HEK293 (cell line): ENCODE measurements around the gene ITGB1BP1.
A peak's percentile ranks its signal among the peaks of the same experiment; 100 is the strongest.

Source experiments
- CTCF ChIA-PET: fragments of 350-600 bp; formaldehyde crosslinking; extraction: SDS; loops from one replicate; lab custom pipeline; 2021; ENCODE audit warnings: antibody characterized with exemption; lab: Yijun Ruan, JAX
- POLR2A ChIA-PET: fragments of 300-600 bp; formaldehyde crosslinking; extraction: SDS; loops from one replicate; lab custom pipeline; 2020; ENCODE audit warnings: antibody characterized with exemption, inconsistent platforms; lab: Yijun Ruan, JAX
- H3K27ac ChIP-seq: fragments of 200-500 bp; sonication (Bioruptor generic); 2 replicates; pipeline ENCODE4 v1.5.1; 2014; ENCODE audit warnings: low read depth, low read length, control low read depth, inconsistent platforms; ENCODE audit errors: extremely low read depth
- H3K36me3 ChIP-seq, 2 experiments: fragments of 200-500 bp in 1 of 2; sonication (Bioruptor generic) in 1 of 2; 1 replicate in 1 of 2; 2 replicates in 1 of 2; pipeline ENCODE4 v1.5.1; 2014 to 2017; ENCODE audit warnings: inconsistent platforms in 2 of 2, low read length in 2 of 2; ENCODE audit not compliant: control insufficient read depth in 2 of 2, insufficient read depth in 1 of 2
- H3K4me1 ChIP-seq: fragments of 200-500 bp; sonication (Bioruptor generic); 2 replicates; pipeline ENCODE4 v1.5.1; 2014; ENCODE audit warnings: mild to moderate bottlenecking, low read length, inconsistent platforms; ENCODE audit not compliant: control insufficient read depth, insufficient read depth
- H3K4me3 ChIP-seq: 2 replicates; pipeline ENCODE4 v1.5.1; 2011; ENCODE audit warnings: low read depth, mild to moderate bottlenecking, control low read depth, low read length, moderate library complexity
- H3K9me3 ChIP-seq: fragments of 200-500 bp; sonication (Bioruptor generic); 2 replicates; pipeline ENCODE4 v1.5.1; 2014; ENCODE audit warnings: low read depth, low read length, inconsistent platforms; ENCODE audit not compliant: control insufficient read depth, insufficient read depth
- ZBTB1 ChIP-seq: fragments of 450-650 bp; formaldehyde crosslinking; IDR thresholded peaks from 2 replicates; pipeline ENCODE4 v1.5.1; 2016; ENCODE audit warnings: missing biosample characterization, missing genetic modification characterization
- ZNF138 ChIP-seq: fragments of 450-650 bp; formaldehyde crosslinking; IDR thresholded peaks from 2 replicates; pipeline ENCODE4 v1.5.1; 2016; ENCODE audit warnings: missing biosample characterization, missing genetic modification characterization, borderline replicate concordance
- ZNF335 ChIP-seq: fragments of 450-650 bp; formaldehyde crosslinking; conservative IDR thresholded peaks from 2 replicates; pipeline ENCODE4 v1.5.1; 2016; ENCODE audit warnings: missing biosample characterization, missing genetic modification characterization
- ZNF350 ChIP-seq: fragments of 450-650 bp; formaldehyde crosslinking; IDR thresholded peaks from 2 replicates; pipeline ENCODE4 v1.5.0; 2017; ENCODE audit warnings: missing biosample characterization, mild to moderate bottlenecking, missing genetic modification characterization
- ZNF660 ChIP-seq: fragments of 450-650 bp; IDR thresholded peaks from 2 replicates; pipeline ENCODE4 v1.5.1; 2018; ENCODE audit warnings: missing biosample characterization, mild to moderate bottlenecking, missing genetic modification characterization
- ZNF664 ChIP-seq: fragments of 450-650 bp; formaldehyde crosslinking; IDR thresholded peaks from 2 replicates; pipeline ENCODE4 v1.5.1; 2016; ENCODE audit warnings: missing biosample characterization, missing genetic modification characterization
- TF ChIP-seq, protein P1 (sequence below): fragments of 450-650 bp; formaldehyde crosslinking; IDR thresholded peaks from 2 replicates; pipeline ENCODE4 v1.5.1; 2016; ENCODE audit warnings: missing biosample characterization, missing genetic modification characterization
- TF ChIP-seq, protein P2 (sequence below): fragments of 450-650 bp; formaldehyde crosslinking; conservative IDR thresholded peaks from 2 replicates; pipeline ENCODE4 v1.5.1; 2016; ENCODE audit warnings: low read depth, missing biosample characterization, missing genetic modification characterization
- TF ChIP-seq, protein P3 (sequence below): fragments of 450-650 bp; formaldehyde crosslinking; IDR thresholded peaks from 2 replicates; pipeline ENCODE4 v1.5.1; 2016; ENCODE audit warnings: missing biosample characterization, missing genetic modification characterization
- TF ChIP-seq, protein P4 (sequence below): fragments of 450-650 bp; formaldehyde crosslinking; IDR thresholded peaks from 2 replicates; pipeline ENCODE4 v1.5.1; 2016; ENCODE audit warnings: missing biosample characterization, missing genetic modification characterization
- TF ChIP-seq, protein P5 (sequence below): fragments of 450-650 bp; formaldehyde crosslinking; IDR thresholded peaks from 2 replicates; pipeline ENCODE4 v1.5.1; 2016; ENCODE audit warnings: missing biosample characterization, missing genetic modification characterization
- TF ChIP-seq, protein P6 (sequence below): sonication (generic); formaldehyde crosslinking; IDR thresholded peaks from 2 replicates; pipeline ENCODE4 v1.8.1; 2022; ENCODE audit warnings: mild to moderate bottlenecking, moderate library complexity, missing genetic modification reagents

The ITGB1BP1 gene

DNA sequence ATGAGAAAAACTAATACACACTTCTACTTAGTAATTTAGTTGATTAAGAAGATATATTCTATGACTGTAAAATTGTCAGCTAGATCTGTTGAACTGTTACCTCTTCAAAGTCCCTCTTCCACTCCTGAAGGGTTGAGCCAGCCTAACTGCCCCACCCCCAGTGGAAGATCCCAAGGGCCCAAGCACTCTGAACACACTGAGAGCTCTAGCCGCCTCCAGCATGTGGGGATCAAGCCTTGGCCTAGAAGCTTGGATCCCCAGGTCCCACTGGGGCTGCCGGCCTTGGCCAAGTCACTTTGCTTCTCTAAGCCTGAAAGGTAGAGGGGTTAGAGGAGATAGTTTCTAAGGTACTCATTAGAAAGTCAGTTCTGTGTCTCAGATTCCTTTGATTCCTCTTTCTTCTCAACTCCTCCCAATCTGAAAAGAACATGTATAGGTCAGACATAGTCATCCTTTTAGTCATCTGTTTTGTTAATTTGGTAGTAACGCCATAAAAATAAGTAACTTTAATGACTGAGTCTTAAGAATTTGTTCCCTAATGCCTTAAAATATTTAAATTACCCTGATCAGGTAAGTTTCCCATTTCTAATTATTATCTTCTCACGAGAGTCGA, 5.7 kb upstream of the ITGB1BP1 start:
- Histone ChIP-seq H3K4me3 (no peak overlapping the region), H3K4me1 (no peaks in the 10 kb centered on the region), H3K9me3 (no peaks in the 10 kb centered on the region), H3K36me3 (peaks cover 55 to 61% of the 10 kb centered on the region in 2 experiments), H3K27ac (no peak overlapping the region)
- ChIA-PET CTCF (interaction anchor here (0.6 to 1.4 kb wide), 3 partner anchors 262 to 313 kb away, joined by 3 to 4 read pairs (median 3); no protein-coding TSS in a partner anchor), POLR2A (no interaction called here)
- TF ChIP-seq, protein P1, sequence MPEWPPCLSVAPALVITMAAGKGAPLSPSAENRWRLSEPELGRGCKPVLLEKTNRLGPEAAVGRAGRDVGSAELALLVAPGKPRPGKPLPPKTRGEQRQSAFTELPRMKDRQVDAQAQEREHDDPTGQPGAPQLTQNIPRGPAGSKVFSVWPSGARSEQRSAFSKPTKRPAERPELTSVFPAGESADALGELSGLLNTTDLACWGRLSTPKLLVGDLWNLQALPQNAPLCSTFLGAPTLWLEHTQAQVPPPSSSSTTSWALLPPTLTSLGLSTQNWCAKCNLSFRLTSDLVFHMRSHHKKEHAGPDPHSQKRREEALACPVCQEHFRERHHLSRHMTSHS (tag by site-specific recombination) = no peak
- no peak for TF ChIP-seq ZNF350
- TF ChIP-seq ZNF138 = no peak

DNA sequence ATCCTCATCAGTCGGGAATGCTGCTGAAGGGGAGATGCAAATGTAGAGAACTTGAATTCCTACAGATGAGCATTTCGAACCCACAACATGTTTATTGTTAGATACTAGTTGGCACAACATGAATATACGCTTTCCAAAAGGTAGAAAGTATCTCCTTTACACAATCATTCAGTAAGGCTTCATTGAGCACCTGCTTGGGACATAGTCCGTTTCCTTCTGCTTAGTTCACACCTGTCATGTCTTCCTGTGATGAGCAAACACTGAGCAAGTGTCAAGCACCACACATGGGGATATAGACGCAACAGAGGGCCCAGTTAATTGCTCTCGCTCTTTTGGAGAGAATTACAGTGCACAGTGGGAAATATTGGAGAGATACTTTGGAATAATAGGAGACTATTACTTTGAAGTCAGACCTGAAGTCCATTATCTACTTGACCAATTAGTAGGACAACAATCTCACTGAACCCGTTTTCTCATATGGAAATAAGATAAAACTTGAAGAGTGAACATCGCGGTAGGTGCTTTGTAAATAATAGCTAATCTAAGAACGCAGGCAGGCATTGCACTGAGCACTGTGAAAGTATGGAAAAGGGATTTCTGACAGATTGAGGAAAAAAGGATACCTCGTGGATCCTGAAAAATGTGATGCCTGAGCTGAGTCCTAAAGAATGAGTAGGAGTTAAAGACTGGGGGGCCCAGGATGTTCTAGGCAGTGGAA, 1.3 kb upstream of the ITGB1BP1 start:
- TF ChIP-seq ZNF660 (no peak), ZBTB1 (no peak), ZNF664 (peak; percentile 73)
- TF ChIP-seq, protein P2, sequence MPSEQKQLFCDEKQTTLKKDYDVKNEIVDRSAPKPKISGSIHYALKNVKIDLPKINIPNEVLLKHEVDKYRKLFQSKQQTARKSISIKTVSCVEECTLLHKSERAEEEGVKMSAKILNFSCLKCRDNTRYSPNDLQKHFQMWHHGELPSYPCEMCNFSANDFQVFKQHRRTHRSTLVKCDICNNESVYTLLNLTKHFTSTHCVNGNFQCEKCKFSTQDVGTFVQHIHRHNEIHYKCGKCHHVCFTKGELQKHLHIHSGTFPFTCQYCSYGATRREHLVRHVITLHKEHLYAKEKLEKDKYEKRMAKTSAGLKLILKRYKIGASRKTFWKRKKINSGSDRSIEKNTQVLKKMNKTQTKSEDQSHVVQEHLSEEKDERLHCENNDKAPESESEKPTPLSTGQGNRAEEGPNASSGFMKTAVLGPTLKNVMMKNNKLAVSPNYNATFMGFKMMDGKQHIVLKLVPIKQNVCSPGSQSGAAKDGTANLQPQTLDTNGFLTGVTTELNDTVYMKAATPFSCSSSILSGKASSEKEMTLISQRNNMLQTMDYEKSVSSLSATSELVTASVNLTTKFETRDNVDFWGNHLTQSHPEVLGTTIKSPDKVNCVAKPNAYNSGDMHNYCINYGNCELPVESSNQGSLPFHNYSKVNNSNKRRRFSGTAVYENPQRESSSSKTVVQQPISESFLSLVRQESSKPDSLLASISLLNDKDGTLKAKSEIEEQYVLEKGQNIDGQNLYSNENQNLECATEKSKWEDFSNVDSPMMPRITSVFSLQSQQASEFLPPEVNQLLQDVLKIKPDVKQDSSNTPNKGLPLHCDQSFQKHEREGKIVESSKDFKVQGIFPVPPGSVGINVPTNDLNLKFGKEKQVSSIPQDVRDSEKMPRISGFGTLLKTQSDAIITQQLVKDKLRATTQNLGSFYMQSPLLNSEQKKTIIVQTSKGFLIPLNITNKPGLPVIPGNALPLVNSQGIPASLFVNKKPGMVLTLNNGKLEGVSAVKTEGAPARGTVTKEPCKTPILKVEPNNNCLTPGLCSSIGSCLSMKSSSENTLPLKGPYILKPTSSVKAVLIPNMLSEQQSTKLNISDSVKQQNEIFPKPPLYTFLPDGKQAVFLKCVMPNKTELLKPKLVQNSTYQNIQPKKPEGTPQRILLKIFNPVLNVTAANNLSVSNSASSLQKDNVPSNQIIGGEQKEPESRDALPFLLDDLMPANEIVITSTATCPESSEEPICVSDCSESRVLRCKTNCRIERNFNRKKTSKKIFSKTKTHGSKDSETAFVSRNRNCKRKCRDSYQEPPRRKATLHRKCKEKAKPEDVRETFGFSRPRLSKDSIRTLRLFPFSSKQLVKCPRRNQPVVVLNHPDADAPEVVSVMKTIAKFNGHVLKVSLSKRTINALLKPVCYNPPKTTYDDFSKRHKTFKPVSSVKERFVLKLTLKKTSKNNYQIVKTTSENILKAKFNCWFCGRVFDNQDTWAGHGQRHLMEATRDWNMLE (tag by site-specific recombination) = no peak
- H3K4me1 ChIP-seq = no peaks in the 10 kb centered on the region
- no peak overlapping the region for H3K27ac ChIP-seq
- ChIA-PET CTCF (interaction anchor here (0.6 to 0.7 kb wide), 2 partner anchors 232 to 265 kb away, joined by 3 to 6 read pairs; no protein-coding TSS in a partner anchor), POLR2A (interaction anchor here (0.7 kb wide), 1 partner anchor 419 kb away, joined by 3 read pairs; the partner anchor contains the start of gene TAF1B)
- no peaks in the 10 kb centered on the region for H3K9me3 ChIP-seq
- peak overlapping the region; percentile 74 for H3K4me3 ChIP-seq
- peaks cover 12 to 20% of the 10 kb centered on the region in 2 experiments; a peak in 2 of 3 replicates for H3K36me3 ChIP-seq

DNA sequence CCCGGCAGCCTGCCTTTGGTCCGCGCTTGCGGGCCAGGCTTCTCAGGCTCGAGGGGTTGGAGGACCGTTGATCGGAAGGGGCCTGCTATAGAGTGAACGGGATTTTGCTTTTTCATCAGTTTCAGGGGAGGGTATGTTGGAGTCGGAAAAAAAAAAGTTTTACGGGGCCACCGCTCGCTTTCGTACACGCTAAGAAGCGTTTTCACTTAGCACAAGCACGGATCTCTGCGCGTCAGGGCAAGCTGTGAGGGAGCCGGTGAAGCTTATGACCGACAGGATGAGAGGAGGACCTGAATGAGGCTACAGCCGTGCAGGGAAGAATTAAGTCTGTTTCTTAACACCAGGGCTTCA, 569 bp upstream of the ITGB1BP1 start:
- Histone ChIP-seq H3K4me3 (peak overlapping the region; percentile 74), H3K9me3 (no peaks in the 10 kb centered on the region), H3K27ac (peak overlapping the region; percentile 59), H3K36me3 (peaks cover 5 to 13% of the 10 kb centered on the region in 2 experiments; a peak in 2 of 3 replicates), H3K4me1 (no peaks in the 10 kb centered on the region)
- POLR2A ChIA-PET = interaction anchor here (1.4 kb wide), 1 partner anchor 132 kb away, joined by 6 read pairs; the partner anchor contains the start of gene ADAM17
- CTCF ChIA-PET = interaction anchor here (0.6 to 0.7 kb wide), 2 partner anchors 231 to 264 kb away, joined by 3 to 6 read pairs; no protein-coding TSS in a partner anchor
- TF ChIP-seq, protein P3, sequence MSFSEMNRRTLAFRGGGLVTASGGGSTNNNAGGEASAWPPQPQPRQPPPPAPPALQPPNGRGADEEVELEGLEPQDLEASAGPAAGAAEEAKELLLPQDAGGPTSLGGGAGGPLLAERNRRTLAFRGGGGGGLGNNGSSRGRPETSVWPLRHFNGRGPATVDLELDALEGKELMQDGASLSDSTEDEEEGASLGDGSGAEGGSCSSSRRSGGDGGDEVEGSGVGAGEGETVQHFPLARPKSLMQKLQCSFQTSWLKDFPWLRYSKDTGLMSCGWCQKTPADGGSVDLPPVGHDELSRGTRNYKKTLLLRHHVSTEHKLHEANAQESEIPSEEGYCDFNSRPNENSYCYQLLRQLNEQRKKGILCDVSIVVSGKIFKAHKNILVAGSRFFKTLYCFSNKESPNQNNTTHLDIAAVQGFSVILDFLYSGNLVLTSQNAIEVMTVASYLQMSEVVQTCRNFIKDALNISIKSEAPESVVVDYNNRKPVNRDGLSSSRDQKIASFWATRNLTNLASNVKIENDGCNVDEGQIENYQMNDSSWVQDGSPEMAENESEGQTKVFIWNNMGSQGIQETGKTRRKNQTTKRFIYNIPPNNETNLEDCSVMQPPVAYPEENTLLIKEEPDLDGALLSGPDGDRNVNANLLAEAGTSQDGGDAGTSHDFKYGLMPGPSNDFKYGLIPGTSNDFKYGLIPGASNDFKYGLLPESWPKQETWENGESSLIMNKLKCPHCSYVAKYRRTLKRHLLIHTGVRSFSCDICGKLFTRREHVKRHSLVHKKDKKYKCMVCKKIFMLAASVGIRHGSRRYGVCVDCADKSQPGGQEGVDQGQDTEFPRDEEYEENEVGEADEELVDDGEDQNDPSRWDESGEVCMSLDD = no peak
- TF ChIP-seq, protein P4, sequence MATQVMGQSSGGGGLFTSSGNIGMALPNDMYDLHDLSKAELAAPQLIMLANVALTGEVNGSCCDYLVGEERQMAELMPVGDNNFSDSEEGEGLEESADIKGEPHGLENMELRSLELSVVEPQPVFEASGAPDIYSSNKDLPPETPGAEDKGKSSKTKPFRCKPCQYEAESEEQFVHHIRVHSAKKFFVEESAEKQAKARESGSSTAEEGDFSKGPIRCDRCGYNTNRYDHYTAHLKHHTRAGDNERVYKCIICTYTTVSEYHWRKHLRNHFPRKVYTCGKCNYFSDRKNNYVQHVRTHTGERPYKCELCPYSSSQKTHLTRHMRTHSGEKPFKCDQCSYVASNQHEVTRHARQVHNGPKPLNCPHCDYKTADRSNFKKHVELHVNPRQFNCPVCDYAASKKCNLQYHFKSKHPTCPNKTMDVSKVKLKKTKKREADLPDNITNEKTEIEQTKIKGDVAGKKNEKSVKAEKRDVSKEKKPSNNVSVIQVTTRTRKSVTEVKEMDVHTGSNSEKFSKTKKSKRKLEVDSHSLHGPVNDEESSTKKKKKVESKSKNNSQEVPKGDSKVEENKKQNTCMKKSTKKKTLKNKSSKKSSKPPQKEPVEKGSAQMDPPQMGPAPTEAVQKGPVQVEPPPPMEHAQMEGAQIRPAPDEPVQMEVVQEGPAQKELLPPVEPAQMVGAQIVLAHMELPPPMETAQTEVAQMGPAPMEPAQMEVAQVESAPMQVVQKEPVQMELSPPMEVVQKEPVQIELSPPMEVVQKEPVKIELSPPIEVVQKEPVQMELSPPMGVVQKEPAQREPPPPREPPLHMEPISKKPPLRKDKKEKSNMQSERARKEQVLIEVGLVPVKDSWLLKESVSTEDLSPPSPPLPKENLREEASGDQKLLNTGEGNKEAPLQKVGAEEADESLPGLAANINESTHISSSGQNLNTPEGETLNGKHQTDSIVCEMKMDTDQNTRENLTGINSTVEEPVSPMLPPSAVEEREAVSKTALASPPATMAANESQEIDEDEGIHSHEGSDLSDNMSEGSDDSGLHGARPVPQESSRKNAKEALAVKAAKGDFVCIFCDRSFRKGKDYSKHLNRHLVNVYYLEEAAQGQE (tag by site-specific recombination) = 0 out of 2 replicates have a peak, but pooled peaks have one; percentile 14
- TF ChIP-seq, protein P5, sequence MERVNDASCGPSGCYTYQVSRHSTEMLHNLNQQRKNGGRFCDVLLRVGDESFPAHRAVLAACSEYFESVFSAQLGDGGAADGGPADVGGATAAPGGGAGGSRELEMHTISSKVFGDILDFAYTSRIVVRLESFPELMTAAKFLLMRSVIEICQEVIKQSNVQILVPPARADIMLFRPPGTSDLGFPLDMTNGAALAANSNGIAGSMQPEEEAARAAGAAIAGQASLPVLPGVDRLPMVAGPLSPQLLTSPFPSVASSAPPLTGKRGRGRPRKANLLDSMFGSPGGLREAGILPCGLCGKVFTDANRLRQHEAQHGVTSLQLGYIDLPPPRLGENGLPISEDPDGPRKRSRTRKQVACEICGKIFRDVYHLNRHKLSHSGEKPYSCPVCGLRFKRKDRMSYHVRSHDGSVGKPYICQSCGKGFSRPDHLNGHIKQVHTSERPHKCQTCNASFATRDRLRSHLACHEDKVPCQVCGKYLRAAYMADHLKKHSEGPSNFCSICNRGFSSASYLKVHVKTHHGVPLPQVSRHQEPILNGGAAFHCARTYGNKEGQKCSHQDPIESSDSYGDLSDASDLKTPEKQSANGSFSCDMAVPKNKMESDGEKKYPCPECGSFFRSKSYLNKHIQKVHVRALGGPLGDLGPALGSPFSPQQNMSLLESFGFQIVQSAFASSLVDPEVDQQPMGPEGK = no peak
- TF ChIP-seq ZNF335 = 0 out of 2 replicates have a peak, but pooled peaks have one; percentile 64
- TF ChIP-seq, protein P6, sequence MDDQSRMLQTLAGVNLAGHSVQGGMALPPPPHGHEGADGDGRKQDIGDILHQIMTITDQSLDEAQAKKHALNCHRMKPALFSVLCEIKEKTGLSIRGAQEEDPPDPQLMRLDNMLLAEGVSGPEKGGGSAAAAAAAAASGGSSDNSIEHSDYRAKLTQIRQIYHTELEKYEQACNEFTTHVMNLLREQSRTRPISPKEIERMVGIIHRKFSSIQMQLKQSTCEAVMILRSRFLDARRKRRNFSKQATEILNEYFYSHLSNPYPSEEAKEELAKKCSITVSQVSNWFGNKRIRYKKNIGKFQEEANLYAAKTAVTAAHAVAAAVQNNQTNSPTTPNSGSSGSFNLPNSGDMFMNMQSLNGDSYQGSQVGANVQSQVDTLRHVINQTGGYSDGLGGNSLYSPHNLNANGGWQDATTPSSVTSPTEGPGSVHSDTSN (CRISPR knock-in tag) = 0 out of 2 replicates have a peak, but pooled peaks have one; percentile 1
